HG02763 (cell line): ENCODE data around the gene NOC2L.

Experiments used
- ATAC-seq: cut with Tn5 transposase; IDR thresholded peaks from one replicate; pipeline ENCODE4 v1.9.1; 2021; ENCODE audit warnings: mild to moderate bottlenecking, moderate library complexity; ENCODE audit not compliant: unreplicated experiment

Gene NOC2L

DNA sequence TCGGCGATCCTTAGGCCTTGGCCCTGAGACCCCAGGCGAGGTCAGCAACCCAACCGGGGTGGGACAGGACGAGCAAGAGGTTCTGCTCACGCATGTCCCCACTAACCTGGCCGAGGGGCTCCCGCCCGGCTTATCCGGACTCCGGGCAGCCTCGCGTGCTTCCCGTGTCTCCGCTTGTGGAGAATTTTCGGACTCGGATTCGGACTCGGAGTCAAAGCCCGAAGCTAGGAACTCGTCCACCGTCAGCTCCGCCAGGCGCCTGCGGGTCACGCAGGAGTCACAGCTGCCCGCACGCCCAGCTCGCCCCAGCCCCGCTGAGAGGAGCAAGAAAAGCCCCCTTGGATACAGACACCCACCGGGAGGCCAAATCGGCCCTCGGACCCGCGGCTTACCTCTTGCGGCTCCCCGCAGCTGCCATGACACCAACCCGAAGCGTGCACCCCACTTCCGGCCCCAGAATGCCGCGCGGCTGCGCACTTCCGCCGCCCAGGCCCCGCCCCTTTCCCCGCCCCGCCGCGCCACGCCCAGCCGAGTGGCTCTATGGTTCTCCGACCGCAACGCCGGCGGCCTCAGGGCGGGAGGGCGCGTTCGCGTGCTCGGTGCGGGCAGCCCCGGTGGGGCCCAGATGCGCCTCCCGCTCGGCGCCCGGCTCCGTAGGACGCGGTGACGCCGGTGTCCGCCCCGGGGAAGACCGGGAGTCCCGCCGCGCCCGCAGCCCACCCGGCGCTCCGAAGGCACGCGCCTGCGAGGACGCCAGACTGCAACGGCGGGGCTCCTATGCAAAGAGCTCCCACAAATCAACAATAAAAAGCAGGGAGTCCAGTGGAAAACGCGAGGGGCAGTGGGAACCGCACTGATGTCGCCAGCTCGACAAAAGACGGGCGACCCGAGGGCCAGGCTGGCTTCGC, at the start of gene NOC2L:
TSS of gene NOC2L (minus strand) at position 434 of the 908 bp plus-strand sequence. CDS start at position 418, 16 bp downstream.
- ATAC-seq: peak; percentile 60

DNA sequence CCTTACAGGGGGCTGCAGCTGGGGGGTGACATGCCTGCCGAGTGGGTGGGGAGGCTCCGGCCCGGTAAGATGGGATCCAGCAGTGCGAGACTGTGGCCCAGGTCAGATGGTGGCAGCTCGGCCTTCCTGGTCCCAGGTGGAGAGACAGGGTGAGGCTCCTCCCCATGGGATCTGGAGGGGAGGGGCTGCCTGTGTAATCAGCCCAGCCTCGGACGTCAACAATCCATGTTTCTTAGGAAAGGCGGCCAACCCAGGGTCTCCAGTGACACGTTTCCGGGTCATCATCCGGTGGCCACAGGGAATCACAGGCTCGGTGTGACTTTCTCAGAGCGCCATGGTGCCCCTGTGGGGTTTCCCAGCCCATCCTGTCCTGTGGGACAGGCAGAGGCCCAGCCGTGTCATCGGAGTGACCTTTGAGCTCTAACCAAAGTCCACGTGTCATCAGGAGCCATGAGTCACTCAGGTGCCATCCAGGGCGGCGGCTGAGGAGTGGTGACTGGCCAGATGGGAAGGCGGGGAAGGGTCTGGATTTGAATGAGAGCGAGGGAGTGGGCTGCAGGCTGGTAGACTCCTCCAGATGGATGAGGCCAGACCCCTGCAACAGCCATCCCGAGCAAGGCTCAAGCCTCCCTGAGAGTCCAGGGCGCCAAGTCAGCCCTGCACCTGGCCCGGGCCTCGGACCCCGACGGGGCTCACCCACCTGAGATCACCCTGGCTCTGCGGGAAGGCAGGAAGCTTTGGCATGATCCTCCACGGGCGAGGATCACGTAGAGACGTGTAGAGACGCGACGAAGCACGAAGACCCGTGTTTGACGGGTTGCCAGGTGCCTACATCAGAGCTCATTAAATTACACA, 47.5 kb upstream of the NOC2L start:
- ATAC-seq: no peak

DNA sequence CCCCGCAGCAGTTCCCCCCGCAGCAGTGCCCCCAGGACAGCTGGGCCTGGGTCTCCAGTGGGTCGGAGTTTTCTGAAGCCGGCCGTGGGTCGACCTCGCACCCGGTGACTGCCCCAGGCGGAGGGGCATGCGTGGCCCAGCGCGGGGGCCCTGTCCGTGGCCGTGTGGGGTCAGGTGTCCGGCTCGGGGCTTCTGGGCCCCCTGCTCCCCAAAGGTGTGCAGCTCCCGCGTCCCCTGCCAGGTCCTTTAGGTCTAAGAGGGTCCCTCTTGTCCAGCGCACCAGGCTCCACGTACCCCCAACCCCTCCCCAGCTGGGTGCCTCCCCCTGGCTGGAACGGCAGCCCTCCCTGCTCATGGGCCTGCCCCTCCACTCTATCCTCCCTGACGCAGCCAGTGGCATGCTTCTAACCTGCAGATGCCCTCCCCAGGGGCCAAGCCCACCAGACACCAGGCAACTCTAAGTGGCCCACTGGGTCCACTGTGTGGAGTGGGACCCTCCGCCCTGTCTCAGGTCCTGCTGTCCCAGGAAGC, 46.8 kb upstream of the NOC2L start:
- ATAC-seq: no peak

- ATAC-seq: no peak
These were observed 46.0 kb upstream of the NOC2L start for GRCh38 chr1:1004780-1005697.

DNA sequence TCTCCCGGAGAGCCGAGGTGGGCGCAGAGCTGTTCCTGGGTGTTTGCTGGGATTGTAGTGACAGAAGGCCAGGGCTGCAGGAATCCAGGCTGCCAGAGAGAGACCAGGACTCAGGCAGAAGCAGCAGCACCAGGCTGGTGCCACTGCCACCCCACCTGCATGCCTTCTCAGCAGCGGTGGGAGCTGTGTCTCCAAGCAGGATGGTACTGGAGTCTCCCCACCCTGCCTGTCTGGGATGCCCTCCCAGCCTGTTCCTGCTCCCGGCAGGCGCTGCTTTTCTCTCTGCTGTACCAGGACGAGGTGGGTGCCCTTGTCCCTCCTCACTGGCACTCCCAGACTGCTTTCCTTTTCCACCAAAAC, 45.3 kb upstream of the NOC2L start:
- no peak for ATAC-seq

DNA sequence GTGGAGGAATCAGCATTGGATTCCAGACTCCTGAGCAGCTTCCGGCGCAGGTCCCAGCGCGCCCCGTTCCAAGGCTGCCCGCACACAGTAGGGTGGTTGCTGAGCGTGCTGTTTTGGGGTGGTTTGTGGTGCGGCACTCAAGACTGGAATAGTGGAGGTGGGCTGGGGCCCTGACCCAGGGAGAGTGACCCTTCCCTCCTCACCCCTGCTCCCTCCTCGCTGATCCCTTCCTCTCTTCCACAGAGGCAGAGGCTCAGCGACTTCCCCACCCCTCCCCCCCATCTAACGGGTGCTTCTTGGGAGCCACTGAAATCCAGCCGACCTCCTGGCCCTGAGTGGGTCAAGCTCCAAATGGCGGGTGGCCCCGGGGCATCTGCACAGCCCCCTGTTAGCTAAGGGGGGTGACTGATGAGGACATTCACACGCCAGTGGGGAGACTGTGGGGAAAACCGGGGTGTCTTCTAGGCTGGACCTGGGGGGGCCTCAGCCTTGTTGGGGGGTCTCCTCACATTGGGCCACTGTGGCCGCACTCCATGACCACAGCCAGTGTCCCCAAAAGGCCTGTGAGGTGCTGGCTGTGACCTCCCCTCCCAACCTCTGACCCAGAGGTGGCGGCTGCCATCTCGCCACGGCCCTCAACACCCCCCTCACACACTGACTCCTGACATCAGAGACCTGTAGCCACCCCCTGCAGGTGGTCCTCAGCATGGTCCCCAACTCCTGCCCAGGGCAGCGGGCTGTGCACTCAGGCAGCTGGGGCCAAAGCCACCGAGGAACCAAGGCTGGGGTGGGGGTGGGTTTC, 44.8 kb upstream of the NOC2L start:
- no peak for ATAC-seq

GRCh38 chr1:1001057-1001783, 42.2 kb upstream of the NOC2L start:
- no peak for ATAC-seq

- no peak for ATAC-seq
These were observed 41.5 kb upstream of the NOC2L start for GRCh38 chr1:1000357-1001056.

GRCh38 chr1:999725-1000356, 40.8 kb upstream of the NOC2L start, which contains the start of gene HES4:
HES4 (minus strand) TSS chr1:1000097; CDS start chr1:999973, 124 bp downstream.
- no peak for ATAC-seq

- ATAC-seq: no peak
These were observed 40.1 kb upstream of the NOC2L start for GRCh38 chr1:998995-999724.

DNA sequence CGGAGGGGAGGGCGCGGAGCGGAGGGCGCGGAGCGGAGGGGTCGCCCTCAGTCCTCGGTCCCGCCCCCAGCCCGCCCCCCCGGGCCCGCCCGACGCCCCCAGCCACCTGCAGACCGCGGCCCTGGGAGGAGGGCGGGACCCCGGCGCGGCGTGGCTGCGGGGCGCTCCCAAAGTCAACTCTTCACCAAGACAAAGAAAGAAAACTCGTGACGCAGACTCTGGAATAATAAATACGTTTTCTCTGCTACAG, 39.6 kb upstream of the NOC2L start:
- no peak for ATAC-seq

DNA sequence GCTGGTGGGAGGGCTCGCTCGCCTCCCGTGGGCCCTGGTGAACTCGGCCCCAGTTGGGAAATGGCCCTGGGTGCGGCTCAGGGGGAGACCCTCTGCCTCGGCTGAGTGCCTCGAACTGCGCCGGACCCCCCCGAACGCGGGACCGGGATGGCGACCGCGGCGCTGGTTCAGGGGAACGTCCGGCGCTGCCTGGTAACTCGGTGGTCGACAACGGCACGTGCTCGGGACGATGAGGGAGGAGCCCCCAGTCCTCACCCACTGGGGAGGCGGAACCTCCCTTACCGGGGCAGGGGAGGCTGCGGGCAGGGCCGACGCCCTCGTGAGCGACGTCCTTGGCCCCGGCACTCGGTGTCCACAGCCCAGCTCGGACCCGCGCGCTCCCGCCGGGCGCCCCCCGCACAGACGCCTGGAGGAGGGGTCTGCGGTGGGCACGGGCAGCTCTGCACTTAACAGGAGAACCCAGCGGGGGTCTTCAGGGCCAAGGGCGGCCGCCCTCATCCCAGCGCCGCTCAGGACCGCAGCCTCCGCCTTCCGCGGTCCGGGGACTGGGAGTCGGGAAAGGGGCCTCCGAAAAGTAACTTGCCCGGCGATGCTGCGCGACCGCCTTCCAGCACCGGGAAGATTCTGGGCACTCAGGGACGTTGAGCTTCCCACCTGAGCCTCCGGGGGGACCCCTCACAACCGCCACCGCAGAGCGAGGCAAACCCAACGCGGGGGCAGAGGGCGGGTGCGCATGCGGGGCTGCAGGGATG, 39.1 kb upstream of the NOC2L start:
- no peak for ATAC-seq

DNA sequence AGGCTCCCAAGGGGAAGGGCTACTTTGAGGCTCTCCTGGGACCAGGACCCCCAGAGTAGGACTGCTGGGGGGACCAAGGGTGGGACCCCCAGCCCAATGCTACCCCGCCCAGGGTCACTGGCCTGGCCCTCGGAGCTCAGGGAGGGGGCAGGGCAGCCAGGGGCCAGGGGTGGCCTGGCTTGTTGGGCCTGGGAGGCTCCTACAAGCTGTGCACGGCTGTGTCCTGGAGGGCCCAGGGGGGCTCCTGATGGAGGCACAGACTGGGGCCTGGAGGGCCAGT, 38.6 kb upstream of the NOC2L start:
- no peak for ATAC-seq

- ATAC-seq: no peak
These were observed 38.0 kb upstream of the NOC2L start for GRCh38 chr1:996851-997712.

- no peak for ATAC-seq
These were observed 36.9 kb upstream of the NOC2L start for GRCh38 chr1:995665-996633.
